A549 (cell line): ENCODE data around the gene MFN2. TPM values are rescaled to one million over a fixed set of nuclear protein-coding genes. Genes with fewer than 3 reads are reported as not detected.

Experiments
- ATAC-seq, 2 experiments: fragments of 200-7000 bp in 1 of 2; fragments of >200 bp in 1 of 2; cut with Nextera tagmentation in 1 of 2; cut with Tn5 transposase in 1 of 2; 3 replicates each; pipeline versions ENCODE4 v1.8.0 to v1.9.1; 2018 to 2020; ENCODE audit warnings: mild to moderate bottlenecking in 1 of 2, moderate library complexity in 1 of 2
- CTCF ChIA-PET: fragments of 300-600 bp; sonication (Branson Sonifier 250); formaldehyde crosslinking; extraction: SDS; loops from one replicate; lab custom pipeline; 2021; ENCODE audit warnings: antibody characterized with exemption, inconsistent platforms; lab: Yijun Ruan, JAX
- POLR2A ChIA-PET: fragments of 350-600 bp; formaldehyde crosslinking; extraction: SDS; loops from one replicate; lab custom pipeline; 2021; ENCODE audit warnings: antibody characterized with exemption, inconsistent platforms; lab: Yijun Ruan, JAX
- DNase-seq, 2 experiments: peaks; one replicate each; pipeline versions ENCODE4 v3.0.0 to v3.0.0-alpha.2; 2011 to 2016; ENCODE audit warnings: low read depth in 1 of 2, low spot score in 1 of 2
- FAIRE-seq: peaks from 2 replicates; lab custom pipeline; 2011; peaks lifted over from hg19 to GRCh38; lab: Jason Lieb, UNC
- H3K27ac ChIP-seq, 2 experiments: fragments of >200 bp; sonication (Bioruptor Twin); formaldehyde crosslinking; 3 replicates each; pipeline ENCODE4 v1.5.1; 2016 to 2017
- H3K4me1 ChIP-seq: fragments of >200 bp; sonication (Bioruptor Twin); formaldehyde crosslinking; 3 replicates; pipeline ENCODE4 v1.6.1; 2016
- H3K4me2 ChIP-seq: fragments of >200 bp; sonication (Bioruptor Twin); formaldehyde crosslinking; 3 replicates; pipeline ENCODE4 v1.6.1; 2016
- H3K4me3 ChIP-seq: fragments of >200 bp; sonication (Bioruptor Twin); formaldehyde crosslinking; 3 replicates; pipeline ENCODE4 v1.5.1; 2016
- H3K9me3 ChIP-seq: fragments of >200 bp; sonication (Bioruptor Twin); formaldehyde crosslinking; 3 replicates; pipeline ENCODE4 v1.6.1; 2016
- BCL3 ChIP-seq: fragments of >200 bp; sonication (Bioruptor Twin); formaldehyde crosslinking; IDR thresholded peaks from 3 replicates; pipeline ENCODE4 v1.6.1; 2016
- CTCF ChIP-seq: fragments of >200 bp; sonication (Bioruptor Twin); formaldehyde crosslinking; IDR thresholded peaks from 3 replicates; pipeline ENCODE4 v1.5.1; 2016
- EHF ChIP-seq: fragments of 250-450 bp; sonication (Bioruptor Pico); IDR thresholded peaks from 2 replicates; pipeline ENCODE4 v1.5.0; 2020; ENCODE audit warnings: mild to moderate bottlenecking
- EHMT2 ChIP-seq: fragments of 200-600 bp; sonication (generic); IDR thresholded peaks from 2 replicates; pipeline ENCODE4 v1.6.1; 2016; ENCODE audit warnings: antibody characterized with exemption, low read depth, mild to moderate bottlenecking, moderate library complexity
- ELK1 ChIP-seq: fragments of 150-350 bp; IDR thresholded peaks from 2 replicates; pipeline ENCODE4 v1.6.1; 2014; ENCODE audit warnings: low read depth, mild to moderate bottlenecking, low read length
- FOSL2 ChIP-seq, 2 experiments: fragments of 450-650 bp in 1 of 2; fragments of >200 bp in 1 of 2; sonication (Bioruptor Twin) in 1 of 2; formaldehyde crosslinking; IDR thresholded peaks; 2 replicates each; pipeline versions ENCODE4 v1.5.0 to v1.6.1; 2016 to 2020; ENCODE audit warnings: mild to moderate bottlenecking in 1 of 2, moderate library complexity in 1 of 2
- HES2 ChIP-seq: fragments of >200 bp; sonication (Bioruptor Twin); formaldehyde crosslinking; IDR thresholded peaks from 2 replicates; pipeline ENCODE4 v1.6.1; 2016
- HMGXB4 ChIP-seq: fragments of 250-450 bp; sonication (Bioruptor Pico); IDR thresholded peaks from 2 replicates; pipeline ENCODE4 v1.5.0; 2021; ENCODE audit warnings: mild to moderate bottlenecking, moderate library complexity, borderline replicate concordance
- JUNB ChIP-seq: fragments of >200 bp; sonication (Bioruptor Twin); formaldehyde crosslinking; IDR thresholded peaks from 2 replicates; pipeline ENCODE4 v1.6.1; 2016
- MAFK ChIP-seq: fragments of 450-650 bp; IDR thresholded peaks from 2 replicates; pipeline ENCODE4 v1.6.1; 2014; ENCODE audit not compliant: partially characterized antibody
- NFE2L2 ChIP-seq: fragments of 150-350 bp; conservative IDR thresholded peaks from 2 replicates; pipeline ENCODE4 v1.6.1; 2014; ENCODE audit warnings: low read length
- PBX3 ChIP-seq: IDR thresholded peaks from 2 replicates; pipeline ENCODE4 v1.6.1; 2012
- PHF8 ChIP-seq: fragments of 200-600 bp; sonication (generic); IDR thresholded peaks from 2 replicates; pipeline ENCODE4 v1.6.1; 2016; ENCODE audit warnings: low read depth, mild to moderate bottlenecking, antibody characterized with exemption, moderate library complexity, borderline replicate concordance
- RAD21 ChIP-seq, 2 experiments: fragments of >200 bp in 1 of 2; sonication (Bioruptor Twin) in 1 of 2; formaldehyde crosslinking in 1 of 2; IDR thresholded peaks in 1 of 2; conservative IDR thresholded peaks in 1 of 2; 2 replicates in 1 of 2; 3 replicates in 1 of 2; pipeline ENCODE4 v1.6.1; 2012 to 2018; ENCODE audit warnings: inconsistent platforms in 1 of 2
- RCOR1 ChIP-seq: fragments of 150-350 bp; IDR thresholded peaks from 2 replicates; pipeline ENCODE4 v1.6.1; 2014; ENCODE audit warnings: antibody characterized with exemption, low read length, low read depth
- USF2 ChIP-seq: fragments of 450-650 bp; IDR thresholded peaks from 2 replicates; pipeline ENCODE4 v1.6.1; 2014; ENCODE audit warnings: antibody characterized with exemption
- ZC3H11A ChIP-seq: fragments of 450-650 bp; IDR thresholded peaks from 2 replicates; pipeline ENCODE4 v1.6.1; 2014; ENCODE audit warnings: antibody characterized with exemption, mild to moderate bottlenecking
- WGBS: methylation state at CpG from one replicate; pipeline ENCODE4 v1.1.6; 2017; ENCODE audit errors: missing lambda C conversion rate; 5-methylcytosine and 5-hydroxymethylcytosine counted together
- polyA plus RNA-seq, 4 experiments: library from polyadenylated mRNA; depleted of rRNA in 3 of 4; stranded (reverse); fragments of >200 nt; fragmentation: RNase III in 1 of 4; extraction: RNeasy Plus Mini Kit Qiagen cat#74134 plus additional on column Dnase treatment in 1 of 4; gene quantifications; 2 replicates in 3 of 4; 3 replicates in 1 of 4; pipeline ENCODE4 v1.2.3, GENCODE V29; 2011 to 2017

The MFN2 gene
- polyA plus RNA-seq, 2 of the 4 experiments (the other 2 are of a cell fraction): 34.7 to 36.8 TPM

- ChIA-PET POLR2A (no interaction called here), CTCF (interaction anchor here (1.4 kb wide), 1 partner anchor 14 kb away, joined by 3 read pairs; no protein-coding TSS in a partner anchor)
- H3K4me1 ChIP-seq: no peaks in the 10 kb centered on the region
- H3K27ac ChIP-seq: no peak overlapping the region
- H3K4me2 ChIP-seq: no peak overlapping the region
- H3K4me3 ChIP-seq: no peak overlapping the region
- WGBS: 85% methylated on average over 2 of the region's 4 CpGs
- DNase-seq (no peak), ATAC-seq (no peak), FAIRE-seq (no peak)
- TF ChIP-seq HMGXB4 (CRISPR knock-in tag) (no peak), MAFK (peak; percentile 40)
- H3K9me3 ChIP-seq: no peaks in the 10 kb centered on the region
These were observed 77.9 kb downstream of the MFN2 start for GRCh38 chr1:12057940-12058687.

- CTCF ChIA-PET: no interaction called here
- POLR2A ChIA-PET: no interaction called here
- DNase-seq (no peak), FAIRE-seq (no peak), ATAC-seq (no peak)
- Histone ChIP-seq H3K27ac (no peak overlapping the region), H3K9me3 (no peaks in the 10 kb centered on the region), H3K4me1 (no peaks in the 10 kb centered on the region), H3K4me3 (no peak overlapping the region), H3K4me2 (no peak overlapping the region)
- WGBS: 33% methylated on average over 2 of the region's 3 CpGs
- TF ChIP-seq HMGXB4 (CRISPR knock-in tag) (no peak), NFE2L2 (no peak), ELK1 (no peak), EHMT2 (no peak), RAD21 (conservative IDR thresholded peaks at IDR 0.05 in 1 of 2, IDR thresholded peaks at IDR 0.05 in 1 of 2) (no peak), BCL3 (no peak), EHF (CRISPR knock-in tag) (no peak), CTCF (no peak), HES2 (no peak), PBX3 (no peak), JUNB (no peak), RCOR1 (no peak), ZC3H11A (no peak), PHF8 (no peak), USF2 (no peak), FOSL2 (IDR thresholded peaks at IDR 0.05) (no peak), FOSL2 (CRISPR knock-in tag; IDR thresholded peaks at IDR 0.05) (no peak)
These were observed 79.0 kb downstream of the MFN2 start for GRCh38 chr1:12059226-12059625.
